Duodenal mucosa (tissue), 2 donors: Measurements from ENCODE around the gene LONP2.
A peak's percentile ranks its signal among the peaks of the same experiment; 100 is the strongest.
"Not testable (repeated sequence)": the region's sequence is repeated elsewhere in the genome, so short reads cannot be mapped to it uniquely, and the experiment has no call there.

Experiments
- H3K27ac ChIP-seq: one replicate; pipeline ENCODE4 v1.7.0; 2013; ENCODE audit warnings: low read depth, low read length
- H3K27me3 ChIP-seq, 2 donors: one replicate each; pipeline ENCODE4 v1.7.0; 2013; ENCODE audit warnings: low read length in 2 of 2, control low read depth in 1 of 2; ENCODE audit not compliant: insufficient read depth in 2 of 2, control insufficient read depth in 1 of 2
- H3K36me3 ChIP-seq, 2 donors: one replicate each; pipeline ENCODE4 v1.7.0; 2013; ENCODE audit warnings: low read length in 2 of 2, control low read depth in 1 of 2; ENCODE audit not compliant: insufficient read depth in 2 of 2, control insufficient read depth in 1 of 2
- H3K4me1 ChIP-seq, 2 donors: one replicate each; pipeline ENCODE4 v1.7.0; 2013; ENCODE audit warnings: low read length in 2 of 2, control low read depth in 1 of 2; ENCODE audit not compliant: insufficient read depth in 2 of 2, control insufficient read depth in 1 of 2
- H3K4me3 ChIP-seq, 2 donors: one replicate each; pipeline ENCODE4 v1.7.0; 2013; ENCODE audit warnings: low read length in 2 of 2, low read depth in 1 of 2
- H3K9ac ChIP-seq, 2 donors: one replicate each; pipeline ENCODE4 v1.7.0; 2013; ENCODE audit warnings: low read length in 2 of 2, low read depth in 1 of 2
- H3K9me3 ChIP-seq, 2 donors: one replicate each; pipeline ENCODE4 v1.7.0; 2013; ENCODE audit warnings: low read length in 2 of 2, control low read depth in 1 of 2; ENCODE audit not compliant: control insufficient read depth in 1 of 2

Gene LONP2

DNA sequence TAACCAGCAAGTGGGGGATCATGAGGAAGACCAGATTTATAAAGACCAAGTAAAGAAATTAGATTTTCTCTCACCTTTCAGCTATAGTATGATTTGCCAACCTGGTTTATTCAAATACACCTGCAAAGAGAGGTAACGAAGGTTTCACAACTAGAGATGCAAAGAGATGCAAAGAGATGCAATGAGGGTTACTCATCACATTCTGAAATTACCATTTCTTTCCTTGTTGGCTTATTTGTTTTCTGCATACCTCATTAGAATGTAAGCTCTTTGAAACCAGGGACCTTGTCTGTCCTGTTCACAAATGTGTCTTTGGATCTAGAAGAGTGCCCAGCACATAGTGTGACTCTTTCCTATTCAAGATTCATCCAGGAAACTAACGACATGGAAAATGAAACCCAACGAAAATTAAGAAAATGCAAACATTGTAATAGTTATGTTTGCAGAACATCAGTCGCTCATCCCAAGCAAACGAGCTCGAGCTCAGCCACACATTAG lies 9.0 kb upstream of the LONP2 start:
- no peak overlapping the region for H3K4me3 ChIP-seq
- no peaks in the 10 kb centered on the region for H3K36me3 ChIP-seq
- no peak overlapping the region for H3K27ac ChIP-seq
- H3K27me3 ChIP-seq = no peaks in the 10 kb centered on the region
- peaks cover 14 to 21% of the 10 kb centered on the region in 2 donors for H3K4me1 ChIP-seq
- no peaks in the 10 kb centered on the region for H3K9me3 ChIP-seq
- H3K9ac ChIP-seq = no peak overlapping the region

DNA sequence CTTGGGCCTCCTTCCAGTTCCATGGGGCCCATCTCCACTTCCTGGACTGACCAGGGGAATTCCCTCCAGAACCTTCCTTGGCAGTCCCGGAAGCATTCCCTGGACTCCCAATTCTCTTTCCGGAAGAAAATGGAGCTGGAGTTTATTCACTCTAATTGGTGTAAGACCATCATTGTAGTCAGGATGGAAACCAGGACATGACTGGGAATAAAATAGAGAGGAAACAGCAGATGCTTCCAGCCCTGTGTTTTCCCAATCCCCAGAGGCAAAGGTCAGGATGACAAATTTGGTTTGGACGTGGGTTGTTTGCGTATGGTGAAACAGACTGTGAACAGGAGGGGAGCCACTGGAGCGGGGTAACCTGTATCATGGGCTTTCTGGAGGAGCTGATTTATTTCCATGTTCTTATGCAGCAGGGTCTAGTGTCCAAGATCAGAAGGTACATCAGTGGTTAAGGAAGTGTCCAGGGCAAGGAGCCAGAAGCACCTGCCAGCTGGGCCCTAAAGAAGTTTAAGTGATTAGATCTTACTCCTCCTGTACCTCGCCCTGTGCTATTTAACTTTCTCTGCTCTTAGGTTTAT lies 8.5 kb upstream of the LONP2 start:
- H3K36me3 ChIP-seq = no peaks in the 10 kb centered on the region
- no peak overlapping the region for H3K27ac ChIP-seq
- no peak overlapping the region for H3K9ac ChIP-seq
- no peaks in the 10 kb centered on the region for H3K9me3 ChIP-seq
- H3K4me1 ChIP-seq = peaks cover 14 to 21% of the 10 kb centered on the region in 2 donors
- no peaks in the 10 kb centered on the region for H3K27me3 ChIP-seq
- no peak overlapping the region for H3K4me3 ChIP-seq

DNA sequence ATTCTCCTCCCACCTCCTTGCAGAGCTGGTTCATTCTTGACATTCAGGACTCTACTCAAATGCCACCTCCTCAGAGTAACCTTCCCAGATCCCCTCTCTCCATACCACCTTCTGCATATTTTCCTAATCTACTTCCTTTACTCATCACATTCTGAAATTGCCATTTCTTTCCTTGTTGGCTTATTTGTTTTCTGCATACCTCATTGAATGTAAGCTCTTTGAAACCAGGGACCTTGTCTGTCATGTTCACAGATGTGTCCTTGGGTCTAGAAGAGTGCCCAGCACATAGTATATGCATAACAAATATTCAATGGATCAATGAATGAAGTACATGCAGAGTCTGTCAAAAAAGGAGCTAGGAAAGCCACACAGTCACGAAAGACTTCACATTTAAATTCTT lies 7.8 kb upstream of the LONP2 start:
- no peak overlapping the region for H3K9ac ChIP-seq
- no peak overlapping the region for H3K4me3 ChIP-seq
- no peaks in the 10 kb centered on the region for H3K36me3 ChIP-seq
- peaks cover 14 to 21% of the 10 kb centered on the region in 2 donors for H3K4me1 ChIP-seq
- H3K27ac ChIP-seq = no peak overlapping the region
- H3K27me3 ChIP-seq = no peaks in the 10 kb centered on the region
- no peaks in the 10 kb centered on the region for H3K9me3 ChIP-seq

DNA sequence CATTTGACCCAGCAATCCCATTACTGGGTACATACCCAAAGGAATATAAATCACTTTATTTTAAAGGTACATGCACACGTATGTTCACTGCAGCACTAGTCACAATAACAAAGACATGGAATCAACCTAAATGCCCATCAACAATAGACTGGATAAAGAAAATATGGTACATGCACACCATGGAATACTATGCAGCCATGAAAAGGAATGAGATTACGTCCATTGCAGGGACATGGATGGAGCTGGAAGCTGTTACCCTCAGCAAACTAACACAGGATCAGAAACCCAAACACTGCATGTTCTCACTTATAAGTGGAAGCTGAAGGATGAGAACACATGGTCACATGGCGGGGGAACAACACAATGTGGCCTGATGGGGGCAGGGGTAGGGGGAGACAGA lies 4.0 kb upstream of the LONP2 start:
- H3K27ac ChIP-seq, H3K9ac ChIP-seq, H3K27me3 ChIP-seq, H3K9me3 ChIP-seq, H3K4me3 ChIP-seq, H3K36me3 ChIP-seq: not testable (repeated sequence)
- H3K4me1 ChIP-seq = peaks cover 20 to 23% of the 10 kb centered on the region in 2 donors

DNA sequence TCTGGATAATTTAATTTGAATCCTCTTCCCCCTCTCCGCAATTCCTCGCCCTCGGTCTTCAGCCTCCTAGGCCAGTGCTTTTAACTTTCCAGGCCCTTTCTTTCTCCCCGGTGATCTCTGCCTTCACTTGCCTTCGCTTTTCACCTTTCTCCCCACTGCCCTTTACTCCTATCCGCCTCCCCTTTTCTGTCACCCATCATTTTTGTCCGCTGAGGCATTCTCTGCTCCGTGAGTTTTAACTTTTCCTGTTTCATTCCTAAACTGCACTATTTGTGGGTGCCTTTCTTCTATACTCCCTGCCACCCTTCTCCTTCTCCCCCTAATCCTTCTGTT lies 729 bp downstream of the LONP2 start:
- Histone ChIP-seq H3K4me3 (peak overlapping the region; percentile 97 to 98), H3K27ac (peak overlapping the region; percentile 92)

DNA sequence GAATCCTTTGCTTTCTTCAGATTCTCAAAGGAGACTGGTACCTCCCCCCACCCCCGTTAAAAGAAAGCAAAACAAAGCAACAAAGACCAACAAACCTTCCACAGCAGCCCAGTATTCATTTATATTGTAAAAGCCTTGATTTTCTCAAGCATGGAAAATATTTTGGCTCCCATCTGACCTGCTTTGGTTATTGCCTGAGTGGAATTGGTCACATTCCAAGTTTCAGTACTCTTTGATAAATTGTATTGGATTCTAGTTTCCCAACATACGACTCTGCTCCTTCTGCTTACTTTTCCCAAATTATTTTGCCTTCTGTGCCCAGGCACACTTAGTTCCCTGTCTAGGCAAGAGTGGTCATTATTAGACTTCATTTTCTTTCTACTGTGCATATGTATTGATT lies 2.0 kb downstream of the LONP2 start:
- Histone ChIP-seq H3K27ac (no peak overlapping the region), H3K36me3 (no peaks in the 10 kb centered on the region), H3K4me3 (peak overlapping the region; percentile 38 to 97), H3K9me3 (no peaks in the 10 kb centered on the region), H3K9ac (peak overlapping the region; percentile 18 to 97), H3K4me1 (peaks cover 28 to 32% of the 10 kb centered on the region in 2 donors), H3K27me3 (no peaks in the 10 kb centered on the region)

More for the DNA sequence above, 729 bp downstream of the LONP2 start:
- Histone ChIP-seq H3K27me3 (no peaks in the 10 kb centered on the region), H3K9ac (peak overlapping the region; percentile 97), H3K4me1 (peaks cover 24 to 32% of the 10 kb centered on the region in 2 donors), H3K9me3 (no peaks in the 10 kb centered on the region), H3K36me3 (no peaks in the 10 kb centered on the region)

DNA sequence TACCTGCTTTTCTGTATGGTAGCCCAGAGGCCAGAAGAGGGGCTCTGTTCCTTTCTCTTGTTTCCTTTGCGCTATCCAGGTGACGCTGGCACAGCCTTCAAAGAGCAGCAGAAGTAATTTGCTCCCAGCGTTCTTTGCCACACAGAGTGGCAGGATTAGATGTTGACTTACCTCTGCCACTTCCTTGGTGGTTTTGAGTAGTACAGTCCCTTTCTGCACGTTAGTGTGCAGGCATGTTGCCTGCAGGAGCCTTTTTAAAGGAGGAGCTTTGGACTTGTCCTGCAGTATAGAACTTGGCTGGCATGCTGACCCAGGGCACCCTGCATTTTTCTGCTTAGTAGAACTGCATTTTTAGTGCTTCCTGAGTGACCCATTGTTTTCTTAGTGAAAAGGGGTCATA lies 3.2 kb downstream of the LONP2 start, which contains the start of gene ABCC11:
ABCC11 (minus strand) TSS at position 229 of the 400 bp plus-strand sequence. CDS start 15,618 bp downstream, outside the sequence.
- Histone ChIP-seq H3K4me1 (peaks cover 33 to 41% of the 10 kb centered on the region in 2 donors), H3K36me3 (no peaks in the 10 kb centered on the region), H3K9ac (peak within 1 kb of the TSS in 1 of 2 donors; percentile 21), H3K9me3 (no peaks in the 10 kb centered on the region), H3K4me3 (peak within 1 kb of the TSS; percentile 38 to 97), H3K27ac (no peak within 1 kb of the TSS), H3K27me3 (no peaks in the 10 kb centered on the region)

DNA sequence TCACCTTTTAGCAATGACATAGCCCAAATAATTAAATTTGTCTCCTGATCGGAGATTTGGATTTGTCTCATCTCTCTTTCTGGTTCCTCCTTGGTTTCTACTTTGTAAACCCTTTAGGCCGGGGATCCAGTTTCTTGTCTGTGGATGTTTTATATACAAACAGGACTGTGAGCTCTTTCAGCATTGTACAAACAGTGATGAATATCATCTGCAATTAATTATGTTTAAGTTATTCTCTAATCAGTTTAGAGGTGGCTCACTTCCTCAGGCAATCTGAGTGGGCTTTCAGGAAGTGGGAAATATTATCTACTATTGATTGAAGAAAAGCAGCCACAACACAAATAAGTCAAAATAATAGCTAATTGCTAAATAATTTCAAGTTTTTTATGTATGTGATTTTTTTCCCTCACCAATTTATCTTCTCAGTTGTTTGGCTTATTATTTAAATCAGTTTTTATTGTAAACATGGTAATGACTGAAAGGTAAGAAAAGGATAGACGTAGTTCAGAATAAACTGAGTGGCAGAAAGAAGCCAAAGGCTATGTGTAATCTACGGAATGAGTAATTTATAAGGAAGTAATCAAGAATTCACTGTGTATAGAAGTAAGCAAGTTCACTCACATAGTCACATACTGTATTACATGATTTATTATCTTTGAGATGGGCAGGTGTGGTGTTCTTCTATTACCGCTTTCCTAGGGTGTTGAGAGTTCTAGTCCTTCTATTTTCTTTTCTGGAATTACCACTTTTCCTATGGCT lies 6.6 kb downstream of the LONP2 start:
- Histone ChIP-seq H3K36me3 (peaks cover 9 to 27% of the 10 kb centered on the region in 2 donors), H3K9ac (no peak overlapping the region), H3K9me3 (no peaks in the 10 kb centered on the region), H3K4me1 (peaks cover 21 to 28% of the 10 kb centered on the region in 2 donors), H3K27ac (no peak overlapping the region), H3K4me3 (no peak overlapping the region), H3K27me3 (no peaks in the 10 kb centered on the region)

DNA sequence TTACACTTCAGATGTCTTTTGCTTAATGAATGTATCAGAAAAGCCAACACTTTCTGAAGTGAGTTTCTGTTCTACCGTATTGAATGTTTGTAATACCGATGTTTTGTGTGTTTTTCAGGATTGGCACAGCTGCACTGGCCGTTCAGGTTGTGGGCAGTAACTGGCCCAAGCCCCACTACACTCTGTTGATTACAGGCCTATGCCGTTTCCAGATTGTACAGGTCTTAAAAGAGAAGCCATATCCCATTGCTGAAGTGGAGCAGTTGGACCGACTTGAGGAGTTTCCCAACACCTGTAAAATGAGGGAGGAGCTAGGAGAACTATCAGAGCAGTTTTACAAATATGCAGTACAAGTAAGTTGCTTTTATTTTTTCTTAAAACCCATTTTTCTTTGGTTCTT lies 7.9 kb downstream of the LONP2 start:
- no peaks in the 10 kb centered on the region for H3K27me3 ChIP-seq
- no peaks in the 10 kb centered on the region for H3K9me3 ChIP-seq
- H3K36me3 ChIP-seq = peaks cover 9 to 31% of the 10 kb centered on the region in 2 donors
- no peak overlapping the region for H3K4me3 ChIP-seq
- H3K9ac ChIP-seq = no peak overlapping the region
- H3K4me1 ChIP-seq = peaks cover 9 to 16% of the 10 kb centered on the region in 2 donors
- H3K27ac ChIP-seq = no peak overlapping the region

DNA sequence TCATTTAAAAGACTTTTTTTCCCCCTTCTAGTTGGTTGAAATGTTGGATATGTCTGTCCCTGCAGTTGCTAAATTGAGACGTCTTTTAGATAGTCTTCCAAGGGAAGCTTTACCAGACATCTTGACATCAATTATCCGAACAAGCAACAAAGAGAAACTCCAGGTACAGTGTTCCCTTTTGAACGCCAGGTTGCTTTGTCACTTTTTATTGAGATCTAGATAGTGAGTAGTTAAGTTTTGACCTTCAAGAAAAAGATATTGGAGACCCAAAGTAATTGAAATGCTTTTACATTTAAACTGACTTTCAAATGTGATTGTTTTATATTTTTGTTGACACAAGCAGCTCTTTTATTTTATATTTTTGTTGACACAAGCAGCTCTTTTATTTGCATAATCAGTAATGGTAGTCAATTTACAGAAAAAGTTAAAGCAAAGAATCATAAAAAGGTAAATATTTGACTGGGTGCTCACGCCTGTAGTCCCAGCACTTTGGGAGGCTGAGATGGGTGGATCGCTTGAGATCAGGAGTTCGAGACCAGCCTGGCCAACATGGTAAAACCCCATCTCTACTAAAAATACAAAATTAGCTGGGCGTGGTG lies 12.6 kb downstream of the LONP2 start:
- H3K9me3 ChIP-seq = no peaks in the 10 kb centered on the region
- H3K4me3 ChIP-seq = no peak overlapping the region
- peaks cover 17 to 58% of the 10 kb centered on the region in 2 donors for H3K36me3 ChIP-seq
- H3K4me1 ChIP-seq = peaks cover 0 to 5% of the 10 kb centered on the region in 2 donors
- H3K27ac ChIP-seq = no peak overlapping the region
- H3K9ac ChIP-seq = no peak overlapping the region
- H3K27me3 ChIP-seq = no peaks in the 10 kb centered on the region
